LHCN-M2 (cell line): ENCODE data around the gene DYSF. TPM values are rescaled to one million over a fixed set of nuclear protein-coding genes. Genes with fewer than 3 reads are reported as not detected.

ENCODE experiments used
- DNase-seq: peaks from one replicate; pipeline ENCODE4 v3.0.0-alpha.2; 2012; ENCODE audit warnings: low read depth
- total RNA-seq: library from RNA; depleted of rRNA; stranded (reverse); fragments of >200 nt; gene quantifications from 2 replicates; pipeline ENCODE4 v1.2.3, GENCODE V29; 2014

The DYSF gene
- total RNA-seq, 1 experiment from 2014 or later = 59.5 TPM

GRCh38 chr2:71602581-71602980 is 149.2 kb downstream of the DYSF start:
- no peak for DNase-seq

- DNase-seq = no peak
Measured at GRCh38 chr2:71603311-71603811, 150.0 kb downstream of the DYSF start.

GRCh38 chr2:71603851-71604725 is 150.7 kb downstream of the DYSF start:
- DNase-seq = no peak

DNA sequence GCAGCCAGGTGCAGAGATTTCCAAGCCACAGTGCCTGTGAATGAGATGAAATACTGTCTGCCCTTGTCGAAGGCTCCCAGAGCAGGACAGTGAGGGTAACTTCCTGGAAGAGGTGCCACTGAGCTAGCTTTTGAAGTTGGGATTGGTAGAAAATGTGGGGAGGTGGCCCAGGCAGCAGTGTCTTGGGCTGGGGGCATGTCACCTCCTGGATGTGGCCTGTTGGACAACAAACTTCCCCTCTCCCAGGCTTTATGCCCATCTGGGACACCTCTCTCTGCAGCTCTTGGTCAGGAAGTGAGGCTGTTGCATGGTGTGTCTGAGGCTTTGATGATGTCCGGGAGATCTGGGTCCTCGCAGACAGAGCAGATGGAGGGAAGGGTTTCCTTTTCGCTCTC is 151.4 kb downstream of the DYSF start:
- DNase-seq = no peak

DNA sequence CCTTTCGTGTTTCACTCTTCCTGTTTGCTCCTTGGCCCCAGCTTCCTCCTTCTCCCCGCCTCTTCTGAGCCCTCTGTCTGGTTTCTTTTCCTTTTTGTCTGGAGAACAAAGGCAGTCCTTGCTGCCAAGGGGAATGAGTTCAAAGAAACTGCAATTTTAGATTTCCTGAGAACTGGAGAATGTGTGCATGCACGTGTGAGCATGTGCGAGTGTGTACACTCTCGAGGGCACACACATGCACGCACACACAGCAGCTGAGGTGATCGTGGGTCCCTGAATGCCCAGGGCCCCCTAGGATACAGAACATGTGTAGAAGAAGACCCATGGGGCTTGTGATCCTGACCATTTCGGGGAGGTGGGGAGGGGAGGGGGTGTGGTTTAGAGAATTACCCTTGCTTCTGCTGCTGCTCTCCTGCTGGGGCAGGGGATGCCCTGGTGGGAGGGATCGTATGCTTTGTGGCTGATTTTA is 151.8 kb downstream of the DYSF start:
- DNase-seq = no peak

GRCh38 chr2:71605781-71606241 is 152.4 kb downstream of the DYSF start:
- no peak for DNase-seq

- no peak for DNase-seq
Measured at GRCh38 chr2:71606244-71606643, 152.9 kb downstream of the DYSF start.

DNA sequence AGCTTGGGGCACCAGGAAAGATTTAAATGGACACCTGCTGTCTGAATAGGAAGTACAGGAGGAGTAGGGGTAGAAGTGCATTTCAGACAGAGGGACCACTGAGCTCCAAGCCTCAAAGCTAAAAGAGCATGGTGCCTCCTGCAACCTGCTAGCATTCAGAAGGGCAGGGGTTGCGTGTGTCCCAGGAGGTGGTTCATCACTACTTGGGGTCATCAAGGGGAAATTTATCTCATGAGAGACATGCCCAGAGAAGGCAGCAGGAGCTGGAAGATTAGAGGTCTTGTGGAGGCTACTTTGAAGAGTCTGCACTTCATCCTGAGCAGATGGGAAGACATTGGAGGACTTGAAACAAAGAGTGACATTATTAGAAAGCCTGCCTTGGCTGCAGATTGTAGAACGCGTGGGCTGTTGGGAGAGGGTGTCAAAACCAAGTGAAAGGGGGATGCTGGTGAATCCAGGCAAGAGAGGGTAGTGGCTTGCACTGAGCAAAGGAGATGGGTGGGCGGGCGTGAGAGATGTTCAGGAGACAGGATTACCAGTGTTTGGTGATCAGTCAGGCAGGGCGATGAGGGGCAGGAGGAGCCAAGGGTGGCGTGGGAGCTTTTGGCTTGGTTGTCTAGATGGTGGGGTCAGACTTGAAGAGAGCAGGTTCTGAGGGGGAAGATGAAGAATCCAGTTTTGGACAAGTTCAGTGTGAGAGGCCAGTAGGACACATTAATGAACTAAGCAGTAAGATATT is 154.0 kb downstream of the DYSF start:
- no peak for DNase-seq

GRCh38 chr2:71608034-71608433 is 154.7 kb downstream of the DYSF start:
- DNase-seq = no peak

- DNase-seq = no peak
Measured at GRCh38 chr2:71608441-71608840, 155.1 kb downstream of the DYSF start.

GRCh38 chr2:71609029-71609428 is 155.7 kb downstream of the DYSF start:
- DNase-seq = no peak

GRCh38 chr2:71609441-71609840 is 156.1 kb downstream of the DYSF start:
- DNase-seq = no peak

GRCh38 chr2:71609958-71610357 is 156.6 kb downstream of the DYSF start:
- peak; percentile 42 for DNase-seq

GRCh38 chr2:71610671-71611070 is 157.3 kb downstream of the DYSF start:
- no peak for DNase-seq

DNA sequence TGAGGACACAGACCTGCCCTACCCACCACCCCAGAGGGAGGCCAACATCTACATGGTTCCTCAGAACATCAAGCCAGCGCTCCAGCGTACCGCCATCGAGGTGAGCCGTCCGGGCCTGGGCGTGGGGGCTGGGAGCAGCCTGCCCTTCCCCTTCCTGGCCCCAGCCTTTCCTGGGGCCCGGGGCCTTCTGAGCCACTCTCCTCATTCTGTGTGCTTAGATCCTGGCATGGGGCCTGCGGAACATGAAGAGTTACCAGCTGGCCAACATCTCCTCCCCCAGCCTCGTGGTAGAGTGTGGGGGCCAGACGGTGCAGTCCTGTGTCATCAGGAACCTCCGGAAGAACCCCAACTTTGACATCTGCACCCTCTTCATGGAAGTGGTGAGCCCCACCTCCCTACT is 157.9 kb downstream of the DYSF start:
- DNase-seq = no peak

GRCh38 chr2:71611781-71612527 is 158.6 kb downstream of the DYSF start:
- no peak for DNase-seq

- no peak for DNase-seq
Measured at GRCh38 chr2:71612581-71613402, 159.4 kb downstream of the DYSF start.

DNA sequence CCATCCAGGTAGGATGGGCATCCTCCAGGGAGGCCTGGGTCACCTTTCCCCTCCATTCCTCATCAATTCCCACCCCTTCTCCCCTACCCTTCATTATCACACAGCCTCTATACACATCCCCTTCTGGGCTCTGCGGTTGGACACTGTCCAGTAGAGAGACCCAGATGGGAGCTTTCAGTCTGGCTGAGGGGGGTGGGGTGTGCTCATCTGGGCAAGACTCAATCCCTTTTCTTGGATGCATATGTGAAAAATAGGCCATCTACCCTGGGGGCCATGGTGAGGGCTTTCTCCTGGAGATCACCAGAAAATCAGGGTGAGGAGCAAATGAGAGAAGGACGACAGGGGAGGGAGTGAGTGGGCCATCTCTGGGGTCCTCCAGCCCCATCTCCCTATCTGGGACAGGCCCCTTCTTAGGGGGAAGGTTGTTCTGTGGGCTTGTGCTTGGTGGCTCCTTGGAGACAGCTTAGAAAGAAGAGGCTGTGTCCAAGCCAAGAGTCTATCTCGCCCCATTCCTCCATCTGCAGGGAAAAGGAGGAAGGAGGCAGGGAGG is 160.1 kb downstream of the DYSF start:
- no peak for DNase-seq

GRCh38 chr2:71613953-71614925 is 160.9 kb downstream of the DYSF start:
- no peak for DNase-seq
